Aorta (tissue), 5 donors: ENCODE measurements around the gene SLC25A19. TPM values are rescaled to one million over a fixed set of nuclear protein-coding genes. Genes with fewer than 3 reads are reported as not detected.
A peak's percentile ranks its signal among the peaks of the same experiment; 100 is the strongest.

ENCODE experiments used
- ATAC-seq: fragments of 200-7000 bp; cut with Tn5 transposase; one replicate; pipeline ENCODE4 v1.9.1; 2022; ENCODE audit warnings: moderate library complexity; ENCODE audit not compliant: low FRiP score
- DNase-seq, 2 donors: peaks; one replicate each; pipeline ENCODE4 v3.0.0-alpha.2; 2020
- H3K27ac ChIP-seq, 2 donors: one replicate each; pipeline ENCODE4 v1.5.1; 2013; ENCODE audit warnings: low read length in 2 of 2, mild to moderate bottlenecking in 2 of 2, moderate library complexity in 2 of 2, control low read depth in 1 of 2, inconsistent platforms in 1 of 2, low read depth in 1 of 2
- H3K27me3 ChIP-seq, 2 donors: one replicate each; pipeline ENCODE4 v1.6.1; 2013; ENCODE audit warnings: control low read depth in 1 of 2, low read length in 1 of 2, mild to moderate bottlenecking in 1 of 2, moderate library complexity in 1 of 2; ENCODE audit not compliant: insufficient read depth in 2 of 2, control insufficient read depth in 1 of 2
- H3K36me3 ChIP-seq, 2 donors: one replicate each; pipeline ENCODE4 v1.6.1; 2013; ENCODE audit warnings: control low read depth in 1 of 2, low read length in 1 of 2, mild to moderate bottlenecking in 1 of 2; ENCODE audit not compliant: insufficient read depth in 2 of 2, control insufficient read depth in 1 of 2
- H3K4me1 ChIP-seq, 2 donors: one replicate each; pipeline ENCODE4 v1.6.1; 2013; ENCODE audit warnings: low read length in 2 of 2, control low read depth in 1 of 2, mild to moderate bottlenecking in 1 of 2, moderate library complexity in 1 of 2; ENCODE audit not compliant: insufficient read depth in 2 of 2, control insufficient read depth in 1 of 2
- H3K4me3 ChIP-seq, 2 donors: one replicate each; pipeline ENCODE4 v1.5.1; 2013; ENCODE audit warnings: low read length in 2 of 2, control low read depth in 1 of 2, mild to moderate bottlenecking in 1 of 2
- H3K9me3 ChIP-seq: one replicate; pipeline ENCODE4 v1.6.1; 2013; ENCODE audit warnings: mild to moderate bottlenecking, low read length; ENCODE audit not compliant: control insufficient read depth
- WGBS, 2 donors: extraction: QIAGEN DNeasy Blood & Tissue Kit; methylation state at CpG; one replicate each; pipeline ENCODE4 v1.1.7; 2013; 5-methylcytosine and 5-hydroxymethylcytosine counted together
- intact Hi-C, 2 donors: fragments of 100-400 bp; cut with DNase I; formaldehyde crosslinking; loops; one replicate each; pipeline versions ENCODE4 v1.14.2 to v1.15.0; 2022
- long read RNA-seq, 2 donors: library from polyadenylated mRNA; unstranded; transcript quantifications; one replicate each; pipeline ENCODE4 v2.0.0, GENCODE V29; 2020 to 2021
- polyA plus RNA-seq, 2 donors: library from polyadenylated mRNA; stranded (reverse); fragments of 200-250 nt; gene quantifications; one replicate each; pipeline ENCODE4 v1.2.3, GENCODE V29; 2013
- total RNA-seq, 2 donors: library from RNA; stranded (reverse); fragmentation: NEBNext Ultra II Directional; extraction: Animal tissue kit (Norgen Biotek cat#: 25700); gene quantifications; one replicate each; pipeline ENCODE4 v1.2.1, GENCODE V29; 2021
- donor health status: healthy with polysubstance abuse.
- donor health status: Bipolar disorder and iron deficiency.
- donor health status: DM: no; HTN: no; CAD: no.
- donor health status: DM: no; HTN: no; CAD: no.
- donor health status: DM: yes; HTN: yes; CAD: no.

SLC25A19 gene
- total RNA-seq (10 to 100 TPM in 1 of 2 donors, 1 to 10 TPM in 1; 8.0 to 15.7 TPM), polyA plus RNA-seq (1 to 10 TPM; 5.0 to 7.8 TPM)
- long read RNA-seq, donor 1, transcript SLC25A19-204 (8 exons, 1,587 nt), result major isoform, 11 of 31 reads
- long read RNA-seq, donor 1, partial matches to known transcripts, result 3 of 31 reads
- long read RNA-seq, donor 1, other reads (novel, unspliced or antisense), result 9 of 31 reads
- long read RNA-seq, donor 2, partial matches to known transcripts, result 2 of 7 reads
- long read RNA-seq, donor 2, other reads (novel, unspliced or antisense), result 0 of 7 reads

DNA sequence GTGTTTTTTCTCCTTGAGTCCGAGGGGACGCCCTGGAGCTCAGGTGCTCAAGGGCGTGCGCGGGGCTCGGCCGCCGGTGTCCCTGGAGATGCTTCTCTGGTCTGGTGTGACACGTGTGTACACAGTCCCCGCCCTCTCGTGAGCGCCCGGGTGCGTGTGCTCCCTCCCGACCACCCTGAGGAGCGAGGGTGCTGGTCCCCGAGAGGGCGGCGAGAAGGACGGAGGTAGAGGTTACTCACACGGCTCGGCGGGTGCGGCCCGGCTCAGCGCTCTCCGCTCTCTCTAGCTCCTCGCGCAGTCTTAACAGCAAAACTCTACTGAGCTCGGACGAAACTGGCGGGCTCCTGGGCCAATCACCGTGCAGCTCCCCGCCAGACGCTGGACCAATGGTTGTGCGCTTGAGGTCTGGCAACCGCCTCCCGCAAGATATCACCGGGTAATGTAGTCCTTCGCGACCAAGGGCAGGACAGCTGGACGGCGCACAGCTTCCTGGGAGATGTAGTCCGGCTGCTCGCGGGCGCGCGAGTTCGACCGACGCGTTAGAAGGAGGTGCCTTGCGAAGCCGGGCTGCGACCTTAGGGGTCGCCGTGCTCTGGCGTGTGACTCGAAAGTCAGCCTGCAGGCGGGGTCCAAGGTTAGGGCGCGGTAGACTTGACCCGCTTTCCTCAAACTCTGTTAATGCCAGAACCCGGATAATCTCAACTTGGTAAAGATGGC lies at the start of gene SLC25A19:
Gene SLC25A19 (minus strand): TSS at position 319 of the 717 bp plus-strand sequence. CDS start 2,669 bp downstream, outside the sequence.
- intact Hi-C loops, result no loop called here

DNA sequence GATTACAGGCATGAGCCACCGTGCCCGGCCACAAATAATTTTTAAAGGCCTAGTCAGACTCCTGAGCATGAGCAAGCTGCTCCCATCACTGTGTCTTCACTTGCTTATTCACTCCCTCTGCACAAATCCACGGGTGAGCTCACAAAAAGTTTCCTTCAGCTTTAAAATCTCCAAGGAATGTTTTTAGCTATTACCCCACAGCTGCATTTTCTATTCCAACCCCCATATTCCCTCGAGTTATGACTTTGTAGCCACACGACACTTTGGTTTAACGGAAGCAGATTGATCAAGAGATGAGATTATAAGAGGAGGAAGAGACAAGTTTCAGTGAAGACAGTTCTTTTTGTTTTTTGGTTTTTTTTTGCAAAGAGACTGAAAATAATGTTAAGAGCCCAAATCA lies 49.1 kb upstream of the SLC25A19 start:
- Histone ChIP-seq H3K9me3 (no peaks in the 10 kb centered on the region), H3K4me3 (no peak overlapping the region), H3K27me3 (no peaks in the 10 kb centered on the region), H3K36me3 (no peaks in the 10 kb centered on the region), H3K27ac (no peak overlapping the region), H3K4me1 (peaks cover 0 to 2% of the 10 kb centered on the region in 2 donors)
- no peak for DNase-seq
- 58 to 61% methylated on average over 6 of the region's 6 CpGs for WGBS, 2 donors
- no peak for ATAC-seq
- intact Hi-C loops, result no loop called here

More for the DNA sequence above, at the start of gene SLC25A19:
- no peaks in the 10 kb centered on the region for H3K27me3 ChIP-seq
- no peaks in the 10 kb centered on the region for H3K4me1 ChIP-seq
- 0 to 1% methylated on average over 65 of the region's 65 CpGs for WGBS, 2 donors
- H3K4me3 ChIP-seq, result peak within 1 kb of the TSS; percentile 49 to 51
- no peaks in the 10 kb centered on the region for H3K9me3 ChIP-seq
- DNase-seq, result peak; percentile 99
- peak; percentile 99 for ATAC-seq
- peak within 1 kb of the TSS; percentile 26 to 62 for H3K27ac ChIP-seq
- H3K36me3 ChIP-seq, result no peaks in the 10 kb centered on the region

DNA sequence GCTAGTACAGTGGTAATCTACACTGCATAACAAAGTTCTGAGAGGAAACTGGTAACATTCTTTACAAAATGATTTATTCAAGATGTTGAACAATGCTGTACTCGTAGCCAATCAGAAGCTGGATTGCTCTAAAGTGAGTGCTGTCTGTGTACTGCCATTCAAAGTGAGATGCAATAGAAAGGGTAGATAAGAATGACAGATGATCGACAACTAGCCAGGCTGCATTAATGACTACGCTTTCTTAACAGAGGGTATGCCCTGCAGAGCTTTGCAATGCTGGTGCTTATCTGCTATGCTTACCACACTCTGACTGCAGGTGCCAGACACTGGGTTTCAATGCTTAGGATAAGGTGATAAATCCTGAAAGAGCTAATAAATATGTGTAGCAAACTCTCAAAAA lies 46.1 kb upstream of the SLC25A19 start:
- Histone ChIP-seq H3K4me3 (no peak overlapping the region), H3K36me3 (no peaks in the 10 kb centered on the region), H3K27me3 (no peaks in the 10 kb centered on the region), H3K4me1 (peaks cover 0 to 2% of the 10 kb centered on the region in 2 donors), H3K27ac (no peak overlapping the region), H3K9me3 (no peaks in the 10 kb centered on the region)
- no peak for ATAC-seq
- intact Hi-C loops, result no loop called here
- no peak for DNase-seq
- WGBS, 2 donors, result 79 to 88% methylated on average over 3 of the region's 3 CpGs

DNA sequence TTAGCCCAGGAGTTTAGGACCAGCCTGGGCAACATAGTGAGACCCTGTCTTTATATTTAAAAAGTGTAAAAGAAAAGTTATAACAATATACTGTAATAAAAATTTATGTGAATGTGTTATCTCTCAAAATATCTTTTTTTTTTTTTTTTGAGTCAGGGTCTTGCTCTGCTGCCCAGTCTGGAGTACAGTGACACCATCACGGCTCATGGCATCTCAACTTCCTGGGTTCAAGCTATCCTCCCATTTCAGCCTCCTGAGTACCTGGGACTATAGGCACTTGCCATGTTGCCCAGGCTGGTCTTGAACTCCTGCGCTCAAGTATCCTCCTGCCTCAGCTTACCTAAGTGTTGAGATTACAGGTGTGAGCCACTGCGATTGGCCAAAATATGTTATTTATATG lies 45.5 kb upstream of the SLC25A19 start:
- no peaks in the 10 kb centered on the region for H3K9me3 ChIP-seq
- H3K4me3 ChIP-seq, result no peak overlapping the region
- 93 to 96% methylated on average over 3 of the region's 3 CpGs for WGBS, 2 donors
- DNase-seq (no peak), ATAC-seq (no peak)
- peaks cover 0 to 2% of the 10 kb centered on the region in 2 donors for H3K4me1 ChIP-seq
- H3K36me3 ChIP-seq, result no peaks in the 10 kb centered on the region
- no peaks in the 10 kb centered on the region for H3K27me3 ChIP-seq
- intact Hi-C loops, result no loop called here
- H3K27ac ChIP-seq, result no peak overlapping the region

DNA sequence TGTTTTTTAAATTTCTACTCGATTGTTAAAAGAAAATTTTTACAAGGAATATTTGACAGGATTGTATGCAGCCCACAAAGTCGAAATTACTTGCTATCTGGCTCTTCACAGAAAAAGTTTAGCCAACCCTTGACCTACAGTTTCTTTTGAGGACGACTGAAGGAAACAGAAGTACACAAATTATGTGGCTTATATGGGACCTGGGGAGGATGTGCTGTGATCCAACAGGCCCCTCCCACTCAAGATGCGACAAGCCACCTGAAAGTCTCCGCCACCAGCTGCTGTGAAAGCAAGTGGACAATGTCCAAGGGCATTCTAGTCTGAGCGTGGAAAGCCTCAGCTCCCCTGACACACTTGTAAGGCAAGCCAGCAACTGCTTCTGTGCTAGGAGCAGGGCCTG lies 42.4 kb upstream of the SLC25A19 start:
- Histone ChIP-seq H3K27ac (no peak overlapping the region), H3K36me3 (no peaks in the 10 kb centered on the region), H3K27me3 (no peaks in the 10 kb centered on the region), H3K4me3 (no peak overlapping the region), H3K9me3 (no peaks in the 10 kb centered on the region), H3K4me1 (peaks cover 0 to 2% of the 10 kb centered on the region in 2 donors)
- intact Hi-C loops, result no loop called here
- DNase-seq (no peak), ATAC-seq (no peak)
- 72 to 75% methylated on average over 6 of the region's 6 CpGs for WGBS, 2 donors

DNA sequence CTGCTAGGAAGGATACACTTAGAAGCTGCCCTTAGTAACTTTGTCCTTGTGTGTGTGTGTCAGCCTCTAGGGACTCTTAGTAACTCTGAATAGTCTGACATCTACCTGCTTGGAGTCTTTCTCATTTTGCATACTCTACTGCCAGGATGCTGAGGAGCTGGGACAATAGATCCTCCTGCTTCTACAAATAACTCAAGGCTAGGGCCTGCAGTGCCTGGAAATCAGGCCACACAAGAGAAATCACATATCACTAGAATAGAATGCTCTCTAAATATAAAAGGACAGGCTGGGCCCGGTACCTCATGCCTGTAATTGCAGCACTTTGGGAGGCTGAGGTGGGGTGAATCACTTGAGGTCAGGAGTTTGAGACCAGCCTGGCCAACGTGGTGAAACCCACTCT lies 38.5 kb upstream of the SLC25A19 start:
- H3K36me3 ChIP-seq, result no peaks in the 10 kb centered on the region
- WGBS, 2 donors, result 80 to 89% methylated on average over 2 of the region's 2 CpGs
- ATAC-seq (no peak), DNase-seq (no peak)
- no peaks in the 10 kb centered on the region for H3K27me3 ChIP-seq
- no peak overlapping the region for H3K4me3 ChIP-seq
- H3K27ac ChIP-seq, result no peak overlapping the region
- intact Hi-C loops, result loop anchor here in 1 of 2 donors (10.0 kb wide), 1 partner anchor 187 kb away; the partner anchor contains the start of genes CASKIN2 and TSEN54
- no peaks in the 10 kb centered on the region for H3K4me1 ChIP-seq
- H3K9me3 ChIP-seq, result no peaks in the 10 kb centered on the region

DNA sequence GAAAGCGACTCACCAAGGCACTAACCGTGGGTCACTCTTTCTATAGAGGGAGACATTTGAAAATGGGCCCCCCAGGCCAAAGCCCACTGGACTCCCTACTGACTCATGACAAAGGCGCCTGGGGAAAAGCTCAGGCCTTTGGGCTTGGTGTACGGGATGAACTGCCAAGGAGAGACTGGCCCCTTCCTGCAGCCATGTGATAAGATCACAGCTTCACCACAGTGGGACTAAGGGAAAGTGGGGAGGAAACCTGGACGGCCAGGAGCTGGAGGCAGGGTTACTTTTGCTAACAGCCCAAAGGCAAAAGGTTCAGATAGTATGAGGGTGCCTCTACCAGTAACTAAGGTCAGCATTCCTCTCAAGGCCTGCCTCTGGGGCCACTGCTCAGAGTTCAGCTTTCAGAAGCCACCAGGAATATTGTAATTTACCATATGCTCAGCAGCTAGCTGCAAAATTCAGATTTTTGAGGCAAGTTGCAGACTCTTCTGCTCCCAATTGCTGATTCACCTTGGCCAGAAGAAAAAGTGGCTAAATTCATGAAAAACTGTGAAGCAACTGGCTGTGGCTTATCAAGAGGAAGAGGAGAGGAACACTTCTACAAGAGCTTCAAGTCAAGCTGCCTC lies 37.1 kb upstream of the SLC25A19 start:
- no peak overlapping the region for H3K27ac ChIP-seq
- intact Hi-C loops, result loop anchor here in 1 of 2 donors (10.0 kb wide), 1 partner anchor 188 kb away; the partner anchor contains the start of genes CASKIN2 and TSEN54
- DNase-seq (no peak), ATAC-seq (no peak)
- no peaks in the 10 kb centered on the region for H3K4me1 ChIP-seq
- WGBS, 2 donors, result 60 to 62% methylated on average over 5 of the region's 5 CpGs
- H3K36me3 ChIP-seq, result peaks cover 0 to 2% of the 10 kb centered on the region in 2 donors
- no peaks in the 10 kb centered on the region for H3K27me3 ChIP-seq
- H3K9me3 ChIP-seq, result no peaks in the 10 kb centered on the region
- no peak overlapping the region for H3K4me3 ChIP-seq

DNA sequence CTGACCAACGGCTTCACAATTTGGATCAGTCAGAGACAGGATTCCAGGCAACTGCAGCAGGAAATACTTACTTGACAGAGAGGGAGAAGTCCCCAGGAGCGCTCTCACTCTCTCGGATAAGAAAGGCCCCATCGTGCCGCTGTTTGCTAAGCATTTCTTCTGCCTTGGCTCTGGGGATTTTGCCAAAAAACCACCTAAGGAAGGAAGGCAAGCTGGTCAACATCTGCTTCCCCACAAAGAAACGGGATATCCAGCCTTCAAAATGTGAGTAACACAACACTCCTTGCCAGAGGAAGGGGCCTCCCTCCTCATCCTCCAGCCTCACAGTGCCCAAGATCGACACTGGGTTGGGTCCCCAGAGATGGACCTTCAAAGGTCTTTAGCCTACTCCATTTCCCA lies 36.6 kb upstream of the SLC25A19 start:
- no peak overlapping the region for H3K4me3 ChIP-seq
- 69% methylated on average over 7 of the region's 7 CpGs for WGBS, 2 donors
- peaks cover 0 to 2% of the 10 kb centered on the region in 2 donors for H3K36me3 ChIP-seq
- peak in 1 of 2 donors; percentile 55 for DNase-seq
- H3K9me3 ChIP-seq, result no peaks in the 10 kb centered on the region
- no peaks in the 10 kb centered on the region for H3K27me3 ChIP-seq
- intact Hi-C loops, result loop anchor here in 1 of 2 donors (10.0 kb wide), 1 partner anchor 189 kb away; the partner anchor contains the start of genes CASKIN2 and TSEN54
- ATAC-seq, result no peak
- H3K4me1 ChIP-seq, result no peaks in the 10 kb centered on the region
- H3K27ac ChIP-seq, result no peak overlapping the region
